NCI-H1105 treated with DMSO at 0.1 percent for 48 hours (cell line): Measurements from ENCODE around the gene PRDM15.
"Not testable (repeated sequence)": the region's sequence is repeated elsewhere in the genome, so short reads cannot be mapped to it uniquely, and the experiment has no call there.

Experiments
- DNase-seq: peaks from one replicate; lab custom pipeline; 2025; lab: John Stamatoyannopoulos, UW

Gene PRDM15

DNA sequence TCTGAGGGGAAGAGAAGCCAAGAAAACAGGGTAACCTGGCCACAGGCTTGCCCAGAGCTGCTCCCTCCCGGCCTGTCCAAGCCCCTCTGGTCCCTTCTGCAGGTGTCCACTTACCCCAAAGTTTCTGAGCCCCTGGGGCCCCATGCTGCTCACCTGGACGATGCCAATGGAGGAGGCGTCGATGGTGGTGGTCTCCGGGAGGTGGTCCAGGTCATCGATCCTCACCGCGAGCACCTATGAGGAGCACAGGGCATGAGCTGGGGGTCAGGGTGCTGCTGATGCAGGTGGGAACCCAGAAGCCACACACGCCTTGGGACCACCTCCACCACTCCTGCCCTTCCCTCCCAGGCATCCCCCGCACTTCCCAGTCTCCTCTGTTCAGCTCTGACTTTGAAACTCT is 74.8 kb downstream of the PRDM15 start:
- DNase-seq, result no peak

GRCh38 chr21:41803316-41803715 is 75.8 kb downstream of the PRDM15 start:
- DNase-seq, result no peak

GRCh38 chr21:41802684-41803083 is 76.5 kb downstream of the PRDM15 start:
- no peak for DNase-seq

DNA sequence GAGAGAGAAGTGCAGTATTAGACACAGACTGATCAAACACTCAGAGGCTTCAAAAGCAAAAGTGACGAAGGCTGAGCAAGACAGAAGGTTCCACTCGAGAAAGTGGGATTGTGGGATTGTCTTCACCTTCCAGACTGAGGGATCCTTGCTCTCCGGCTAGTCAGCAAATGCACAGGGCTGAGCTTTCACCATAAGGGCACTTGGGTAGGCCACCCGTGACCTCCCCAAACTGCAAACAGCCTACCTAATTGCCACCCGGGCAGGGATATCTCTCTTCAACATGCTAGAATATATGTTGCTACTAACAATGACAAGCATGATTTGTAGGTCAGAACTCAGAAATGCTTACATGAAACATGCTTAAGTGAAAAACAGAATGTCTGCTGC is 77.0 kb downstream of the PRDM15 start:
- DNase-seq, result no peak

GRCh38 chr21:41801321-41802197 is 77.6 kb downstream of the PRDM15 start:
- DNase-seq, result no peak

DNA sequence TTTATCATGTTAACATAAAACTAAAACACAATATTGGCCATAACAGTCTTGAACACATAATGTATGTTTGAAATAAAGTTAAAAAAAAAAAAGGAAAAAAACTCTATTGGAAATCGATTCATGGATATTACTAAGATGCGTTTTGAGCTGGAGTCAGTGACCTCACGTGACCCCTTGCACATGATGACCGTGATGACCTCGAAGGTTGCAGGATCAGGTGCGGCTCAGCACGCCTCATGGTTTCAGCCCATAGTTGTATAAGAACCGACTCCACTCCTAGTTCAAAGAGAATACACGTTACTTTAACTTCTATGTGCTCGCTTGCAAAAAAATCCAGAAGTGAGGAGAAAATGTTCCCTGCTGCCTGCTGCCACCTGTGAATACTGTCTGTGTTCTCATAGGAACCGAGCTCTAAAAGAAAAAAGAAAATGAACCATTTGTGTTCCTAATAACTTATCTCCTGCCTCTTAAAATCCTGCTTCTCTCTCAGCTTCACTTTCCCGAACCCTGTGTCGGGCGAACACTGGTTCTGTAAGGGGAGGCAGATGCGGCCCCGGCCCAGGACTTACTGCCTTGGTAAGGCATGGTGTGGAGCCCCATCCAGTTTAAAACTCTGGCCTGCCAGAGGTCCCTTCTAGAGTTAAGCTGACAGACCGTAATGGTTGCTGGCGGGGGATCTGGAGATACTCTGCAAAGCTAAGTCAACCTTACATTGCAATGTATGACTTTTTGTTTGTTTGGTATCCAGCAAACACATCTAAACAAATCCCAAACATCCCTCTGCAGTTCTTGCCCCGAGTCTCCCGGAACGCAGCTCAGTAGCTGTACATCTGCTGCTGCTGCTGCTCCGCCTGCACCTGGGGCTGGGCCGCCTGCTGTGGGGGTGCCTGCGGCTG is 78.5 kb downstream of the PRDM15 start:
- DNase-seq, result no peak

- DNase-seq, result no peak
Observed at GRCh38 chr21:41799763-41800162, 79.4 kb downstream of the PRDM15 start.

- no peak for DNase-seq
Observed at GRCh38 chr21:41798326-41798725, 80.8 kb downstream of the PRDM15 start.

DNA sequence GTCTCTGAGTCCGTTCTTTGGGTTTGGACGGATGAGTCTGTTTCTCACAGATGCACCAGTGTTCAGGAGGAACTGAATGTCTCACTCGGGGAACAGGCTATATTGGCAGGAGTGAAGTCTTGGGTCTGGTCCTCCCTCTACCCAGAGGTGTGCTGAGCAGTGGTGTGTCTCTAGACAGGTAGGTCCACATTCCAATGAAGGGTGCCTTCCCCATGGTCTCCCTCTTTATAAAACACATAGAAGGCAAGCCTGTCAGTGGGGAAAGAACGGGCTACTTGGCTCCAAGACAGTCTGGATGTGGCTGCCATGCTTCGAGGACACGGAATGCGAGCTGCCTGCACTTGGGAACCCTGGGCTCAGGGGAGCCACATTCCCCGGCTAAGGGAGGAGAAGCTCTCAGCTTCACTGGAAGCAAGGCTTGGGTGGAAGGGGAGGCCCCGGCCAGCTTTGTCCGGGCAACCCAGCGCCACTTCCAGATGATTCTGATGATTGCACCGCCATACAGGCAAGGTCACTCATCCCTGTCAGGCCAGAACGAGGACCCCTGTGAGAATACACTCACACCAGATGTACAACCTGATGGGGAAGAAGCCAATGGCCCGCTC is 82.6 kb downstream of the PRDM15 start:
- DNase-seq, result no peak

DNA sequence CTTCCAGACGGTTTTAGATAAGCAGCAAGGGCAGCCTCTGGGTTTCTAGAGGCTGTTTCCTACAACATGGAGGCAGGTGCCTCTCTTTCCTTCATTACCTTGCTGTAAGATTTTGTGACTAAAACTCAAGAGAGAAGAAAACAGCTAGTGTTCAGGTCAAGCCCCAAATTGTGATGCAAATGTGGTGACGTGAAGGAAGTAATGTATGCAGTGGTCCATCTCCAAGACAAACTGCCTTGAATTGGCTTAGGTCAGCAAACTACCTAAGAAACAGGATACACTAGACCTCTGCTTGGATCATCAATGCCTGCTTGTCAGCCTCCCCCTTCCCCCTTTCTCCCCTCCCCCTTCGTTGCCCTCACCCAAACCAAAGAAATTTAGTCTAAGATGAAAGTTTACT is 83.4 kb downstream of the PRDM15 start:
- no peak for DNase-seq

- DNase-seq, result no peak
Observed at GRCh38 chr21:41794600-41794999, 84.5 kb downstream of the PRDM15 start.

- no peak for DNase-seq
Observed at GRCh38 chr21:41792711-41793110, 86.4 kb downstream of the PRDM15 start.

DNA sequence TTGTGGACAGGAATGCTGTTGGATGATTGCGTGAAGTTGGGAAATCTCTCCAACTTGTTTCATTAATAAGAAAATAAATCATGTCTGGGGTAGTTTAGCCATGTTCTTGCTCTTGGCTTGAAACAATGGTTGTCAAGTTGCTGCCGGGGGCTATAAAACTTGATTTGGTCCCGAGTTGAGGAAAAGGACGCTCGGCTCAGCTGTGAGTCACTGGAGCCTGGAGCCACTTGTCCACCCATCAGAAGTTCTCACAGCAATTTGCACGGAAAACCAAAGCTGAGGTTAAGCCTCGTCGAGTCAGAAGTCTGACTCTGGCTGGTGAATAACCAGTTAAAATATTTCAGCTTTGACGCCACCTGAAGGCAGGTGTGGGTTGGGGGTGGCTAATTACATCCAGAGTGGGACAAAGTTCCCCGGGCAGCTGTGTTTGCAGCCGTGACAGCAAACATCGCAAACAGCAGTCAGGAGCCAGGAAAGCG is 92.6 kb downstream of the PRDM15 start:
- no peak for DNase-seq

DNA sequence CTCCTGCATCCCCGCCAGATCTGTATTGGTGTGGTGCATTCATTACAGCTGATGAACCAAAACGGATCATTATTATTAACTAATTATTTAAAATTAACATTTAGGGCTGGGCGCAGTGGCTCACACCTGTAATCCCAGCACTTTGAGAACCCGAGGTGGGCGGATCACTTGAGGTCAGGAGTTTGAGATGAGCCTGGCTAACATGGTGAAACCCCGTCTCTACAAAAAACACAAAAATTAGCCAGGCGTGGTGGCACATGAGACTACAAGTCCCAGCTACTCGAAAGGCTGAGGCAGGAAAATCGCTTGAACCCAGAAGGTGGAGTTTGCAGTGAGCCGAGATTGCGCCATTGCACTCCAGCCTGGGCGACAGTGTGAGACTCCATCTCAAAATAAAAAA is 93.9 kb downstream of the PRDM15 start:
- not testable (repeated sequence) for DNase-seq

GRCh38 chr21:41784456-41785102 is 94.6 kb downstream of the PRDM15 start:
- no peak for DNase-seq

GRCh38 chr21:41783476-41784180 is 95.5 kb downstream of the PRDM15 start:
- no peak for DNase-seq

DNA sequence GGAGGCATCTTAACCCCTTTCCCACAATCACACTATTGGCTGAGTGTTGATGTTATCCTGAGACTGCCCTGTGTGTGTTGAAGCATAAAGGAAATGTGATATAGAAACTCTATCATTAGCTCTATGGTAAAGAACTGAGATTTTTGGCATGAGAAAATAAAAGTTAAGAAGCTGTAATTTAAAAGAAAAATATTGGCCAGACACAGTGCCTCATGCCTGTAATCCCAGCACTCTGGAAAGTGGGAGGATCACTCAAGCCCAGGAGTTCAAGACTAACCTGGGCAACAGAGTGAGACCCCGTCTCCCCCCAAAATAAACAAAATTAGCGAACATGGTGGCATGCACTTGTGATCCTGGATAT is 98.1 kb downstream of the PRDM15 start:
- no peak for DNase-seq

- DNase-seq, result no peak
Observed at GRCh38 chr21:41780337-41781049, 98.7 kb downstream of the PRDM15 start.

- no peak for DNase-seq
Observed at GRCh38 chr21:41779659-41780058, 99.5 kb downstream of the PRDM15 start.

- DNase-seq, result no peak
Observed at GRCh38 chr21:41778930-41779600, 100.1 kb downstream of the PRDM15 start.
